Spleen (tissue), 7 donors: ENCODE data around the gene KRT73.

Experiments used
- CTCF ChIP-seq, 11 experiments: fragments of 200-600 bp in 7 of 11; fragments of 450-650 bp in 4 of 11; sonication (generic) in 4 of 11; IDR thresholded peaks in 8 of 11; conservative IDR thresholded peaks in 3 of 11; 1 replicate in 7 of 11; 2 replicates in 4 of 11; pipeline versions ENCODE4 v1.4.0 to v1.8.0; 2016 to 2021; ENCODE audit warnings: antibody characterized with exemption in 11 of 11, inconsistent platforms in 4 of 11, mild to moderate bottlenecking in 1 of 11
- POLR2A ChIP-seq, 3 donors: fragments of 450-650 bp; IDR thresholded peaks; one replicate each; pipeline ENCODE4 v1.5.1; 2017; ENCODE audit warnings: antibody characterized with exemption in 3 of 3, mild to moderate bottlenecking in 1 of 3
- POLR2AphosphoS5 ChIP-seq, 3 donors: sonication (generic); formaldehyde crosslinking; IDR thresholded peaks; one replicate each; pipeline ENCODE4 v1.5.1; 2017; ENCODE audit warnings: antibody characterized with exemption in 3 of 3
- donor health status: DM: no; HTN: no; CAD: no; lungs with moderate emphysema.
- donor health status: DM: no; HTN: no; CAD: no.
- donor health status: DM: no; HTN: no; CAD: no.

- TF ChIP-seq POLR2A (IDR thresholded peaks at IDR 0.05) = no peak
- no peak for TF ChIP-seq CTCF (IDR thresholded peaks at IDR 0.05 in 8 of 11, conservative IDR thresholded peaks at IDR 0.05 in 3 of 11)
- no peak for TF ChIP-seq POLR2AphosphoS5 (IDR thresholded peaks at IDR 0.05)
Observed at GRCh38 chr12:52643233-52644077, 25.1 kb upstream of the KRT73 start.
